Measurements from ENCODE around the gene HES5.
"Not testable (repeated sequence)": the region's sequence is repeated elsewhere in the genome, so short reads cannot be mapped to it uniquely, and the experiment has no call there.

Gene HES5, protein sequence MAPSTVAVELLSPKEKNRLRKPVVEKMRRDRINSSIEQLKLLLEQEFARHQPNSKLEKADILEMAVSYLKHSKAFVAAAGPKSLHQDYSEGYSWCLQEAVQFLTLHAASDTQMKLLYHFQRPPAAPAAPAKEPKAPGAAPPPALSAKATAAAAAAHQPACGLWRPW

DNA sequence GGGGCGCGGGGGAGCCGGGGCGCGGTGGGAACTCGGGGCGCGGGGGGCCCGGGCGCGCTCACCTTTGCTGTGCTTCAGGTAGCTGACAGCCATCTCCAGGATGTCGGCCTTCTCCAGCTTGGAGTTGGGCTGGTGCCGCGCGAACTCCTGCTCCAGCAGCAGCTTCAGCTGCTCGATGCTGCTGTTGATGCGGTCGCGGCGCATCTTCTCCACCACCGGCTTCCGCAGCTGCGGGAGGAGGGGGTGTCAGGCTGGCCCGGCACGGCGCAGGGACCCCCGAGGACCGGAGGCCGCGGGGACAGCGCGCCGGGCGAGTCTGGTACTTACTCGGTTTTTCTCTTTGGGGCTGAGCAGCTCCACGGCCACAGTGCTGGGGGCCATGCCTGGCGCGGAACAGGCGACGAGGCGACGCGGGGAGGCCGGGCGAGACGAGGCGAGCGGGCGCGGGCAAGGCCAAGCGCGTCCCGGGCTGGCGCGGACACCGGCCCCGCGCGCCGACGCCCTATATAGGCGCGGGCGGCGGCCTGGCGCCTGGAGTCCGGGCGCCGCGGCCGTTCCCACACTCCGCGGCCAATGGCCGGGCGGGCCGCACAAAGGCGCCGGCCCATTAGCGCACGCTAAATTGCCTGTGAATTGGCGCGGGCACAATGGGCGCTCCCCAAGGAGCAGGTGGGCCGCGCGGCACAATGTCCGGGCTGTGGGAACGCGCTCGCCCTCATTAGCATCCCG is at the start of gene HES5:
Gene HES5 (minus strand): TSS at position 480 of the 729 bp plus-strand sequence. CDS start 99 bp downstream, at position 381.
- DNase-seq = no peak

DNA sequence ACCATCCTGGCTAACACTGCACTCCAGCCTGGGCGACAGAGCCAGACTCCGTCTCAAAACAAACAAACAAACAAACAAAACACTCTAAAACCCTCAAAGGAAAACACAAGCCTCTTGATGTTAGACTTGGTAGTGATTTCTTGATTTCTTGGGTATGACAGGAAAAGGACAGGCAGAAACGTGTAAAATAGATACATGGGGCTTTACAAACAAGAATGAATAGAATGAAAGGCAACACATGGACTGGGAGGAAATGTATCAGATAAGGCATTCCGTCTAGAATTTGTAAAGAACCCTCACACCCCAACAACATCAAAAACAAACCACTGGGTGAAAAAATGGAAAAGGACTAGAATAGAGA is 48.7 kb upstream of the HES5 start:
- DNase-seq = no peak

DNA sequence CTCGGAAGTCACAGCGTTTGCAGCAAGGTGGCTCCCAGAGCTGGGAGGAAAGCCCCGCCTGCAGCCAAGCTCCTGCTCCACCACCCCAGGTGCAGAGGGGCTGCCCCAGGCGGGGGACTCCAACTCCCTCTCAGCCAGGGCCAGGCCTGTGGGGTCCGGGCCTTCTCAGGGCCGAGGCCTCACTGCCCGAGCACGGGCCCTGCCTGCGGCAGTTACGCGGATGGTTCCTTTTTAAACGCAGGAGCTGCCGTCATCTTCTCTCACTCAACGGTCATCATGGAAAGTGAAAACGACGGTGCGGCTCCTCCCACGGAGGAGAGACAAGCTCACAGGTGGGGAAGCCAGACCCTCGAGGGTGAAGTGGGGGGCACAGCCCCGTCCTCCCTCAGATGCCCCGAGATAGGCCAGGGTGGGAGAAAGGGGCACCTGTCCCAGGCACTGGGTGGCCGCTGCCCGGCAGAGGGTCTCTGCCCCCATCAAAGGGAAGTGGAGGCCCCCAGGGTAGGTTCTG is 47.6 kb upstream of the HES5 start:
- DNase-seq = peak; percentile 56

DNA sequence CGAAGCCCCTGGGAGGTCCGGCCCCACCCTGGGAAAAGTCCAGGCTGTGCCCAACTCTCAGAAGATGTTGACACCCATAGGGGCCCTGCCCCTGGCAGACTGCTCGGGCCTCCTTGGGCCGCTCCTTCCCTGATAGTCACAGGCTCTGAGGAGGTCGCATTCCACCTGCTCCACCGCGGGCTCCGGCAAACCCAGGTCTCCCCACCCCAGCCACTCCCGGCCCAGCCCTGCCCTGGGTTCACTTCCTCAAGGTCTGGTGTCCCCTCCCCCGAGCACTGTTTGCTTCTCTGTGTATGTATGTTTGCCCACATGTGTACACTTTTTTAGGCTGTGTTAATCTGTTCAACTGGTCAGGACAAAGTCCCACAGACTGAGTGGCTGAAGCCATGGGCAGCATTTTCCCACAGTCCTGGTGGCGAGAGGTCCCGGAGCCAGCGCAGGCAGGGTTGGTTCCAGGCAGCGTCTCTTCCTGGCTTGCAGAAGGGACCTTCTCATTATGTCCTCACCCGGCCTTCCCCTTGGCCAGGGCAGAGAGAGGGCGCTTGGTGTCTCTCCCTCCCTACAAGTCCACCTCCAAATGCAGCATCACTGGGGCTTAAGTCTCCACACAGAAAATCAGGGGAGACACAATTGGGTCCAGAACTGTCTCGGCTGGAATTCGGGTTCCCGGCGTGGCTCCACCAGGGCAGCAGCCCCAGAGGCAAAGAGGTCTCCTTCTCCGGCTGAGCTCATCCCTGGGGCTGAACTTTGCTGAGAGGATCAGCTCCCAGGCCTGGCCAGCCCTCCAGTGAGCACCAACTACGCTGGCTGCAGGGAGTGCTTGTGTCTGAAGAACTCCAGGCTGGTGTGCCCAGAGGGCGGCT is 46.0 kb upstream of the HES5 start:
- DNase-seq = no peak

DNA sequence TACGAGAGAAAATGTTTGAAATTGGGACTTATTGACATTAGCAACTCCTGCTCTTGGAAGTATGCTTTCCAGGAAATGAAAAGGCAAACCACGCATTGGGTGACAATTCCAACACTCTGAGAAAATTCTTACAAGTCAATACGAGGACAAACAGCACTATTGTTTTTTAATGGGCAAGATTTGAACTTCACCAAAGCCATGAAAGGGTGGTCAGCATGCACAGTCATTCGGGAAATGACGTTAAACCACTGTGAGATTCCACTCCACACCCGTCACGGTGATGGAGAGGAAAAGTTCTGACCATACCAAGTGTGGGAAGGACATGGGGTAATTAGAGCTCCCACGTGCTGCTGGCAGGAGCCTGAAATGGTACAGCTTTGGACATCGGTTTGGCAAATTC is 44.3 kb upstream of the HES5 start:
- DNase-seq = no peak

DNA sequence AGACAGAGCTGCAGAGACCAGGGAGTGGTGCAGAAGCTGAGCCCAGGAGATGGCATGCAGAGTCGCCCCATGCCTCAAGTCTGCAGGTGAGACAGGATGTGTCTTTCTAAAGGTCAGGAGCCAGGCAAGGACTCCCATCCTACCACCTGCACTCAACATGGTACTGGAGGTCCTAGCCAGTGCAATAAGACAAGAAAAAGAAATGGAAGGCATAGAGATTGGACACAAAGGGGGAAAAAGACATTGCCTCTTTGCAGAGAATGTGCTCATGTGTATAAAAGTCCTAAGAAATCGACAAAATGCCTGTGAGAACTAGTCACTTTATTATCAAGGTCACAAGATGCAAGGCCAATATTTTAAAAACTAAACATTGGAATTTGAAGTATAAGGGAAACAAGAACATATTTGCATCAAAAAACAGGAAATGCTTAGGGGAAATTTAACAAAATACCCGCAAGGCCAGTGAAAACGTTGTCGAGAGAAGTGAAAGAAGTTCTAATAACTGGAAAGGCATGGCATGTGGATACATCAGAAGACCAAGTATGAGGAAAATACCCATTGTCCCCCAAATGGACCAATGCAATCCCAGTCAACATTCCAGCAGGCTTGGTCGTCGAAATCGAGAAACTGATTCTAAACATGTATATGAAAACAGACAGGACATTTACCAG is 43.3 kb upstream of the HES5 start:
- DNase-seq = no peak

DNA sequence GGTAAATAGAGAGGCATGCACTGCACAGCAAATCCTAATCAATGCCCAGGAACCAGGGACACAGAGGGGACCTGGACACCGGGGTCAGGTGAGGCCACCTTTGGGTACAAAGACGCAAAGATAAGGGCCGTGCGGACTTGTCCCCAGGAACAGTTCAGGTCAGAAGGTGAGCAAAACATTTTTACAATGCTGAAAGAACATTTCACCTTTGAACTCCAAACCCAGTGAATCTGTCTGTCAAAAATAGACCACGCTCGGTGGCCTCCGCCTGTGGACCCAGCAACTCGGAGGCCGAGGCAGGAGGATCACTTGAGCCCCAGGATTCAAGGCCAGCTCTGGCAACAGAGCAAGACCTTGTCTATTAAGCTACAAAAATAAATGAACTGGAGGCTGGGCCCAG is 41.3 kb upstream of the HES5 start:
- DNase-seq = no peak

DNA sequence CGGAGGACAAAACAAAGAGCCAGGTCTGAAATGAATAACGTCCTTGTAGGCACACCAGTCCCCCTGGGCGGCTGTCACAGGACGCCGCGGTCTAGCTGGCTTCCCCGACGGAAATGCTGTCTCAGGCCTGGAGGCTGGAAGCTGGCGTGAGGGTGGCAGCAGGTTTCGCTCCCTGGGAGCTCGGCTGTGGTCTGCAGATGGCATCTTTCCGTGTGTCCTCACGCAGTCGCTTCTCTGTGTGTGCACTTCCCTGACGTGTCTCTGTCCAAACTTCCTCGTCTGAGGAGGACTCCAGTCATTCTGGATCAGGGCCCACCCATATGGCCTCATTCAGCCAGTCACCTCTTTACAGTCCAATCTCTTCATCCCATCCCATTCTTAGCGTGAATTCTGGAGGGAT is 40.3 kb upstream of the HES5 start:
- no peak for DNase-seq

DNA sequence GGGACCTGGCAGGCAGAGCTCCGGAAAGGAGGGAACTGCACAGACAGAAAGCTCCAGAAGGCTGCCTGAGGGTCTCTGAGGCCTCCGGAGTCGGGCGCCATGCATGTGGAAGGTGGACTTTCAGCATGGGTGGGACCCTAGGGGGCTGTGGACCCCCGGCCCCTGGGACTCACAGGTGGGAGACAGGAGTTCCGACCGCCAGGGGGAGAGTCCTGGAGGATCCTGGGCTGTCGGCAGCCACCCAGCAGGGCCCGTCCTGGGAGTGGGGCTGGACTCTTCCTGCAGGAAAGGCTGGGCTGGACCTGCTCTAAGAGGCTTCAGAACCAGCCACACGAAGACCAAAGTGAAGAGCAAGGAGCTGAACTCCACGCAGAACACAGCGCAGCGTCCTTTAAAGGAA is 39.6 kb upstream of the HES5 start:
- DNase-seq = not testable (repeated sequence)

DNA sequence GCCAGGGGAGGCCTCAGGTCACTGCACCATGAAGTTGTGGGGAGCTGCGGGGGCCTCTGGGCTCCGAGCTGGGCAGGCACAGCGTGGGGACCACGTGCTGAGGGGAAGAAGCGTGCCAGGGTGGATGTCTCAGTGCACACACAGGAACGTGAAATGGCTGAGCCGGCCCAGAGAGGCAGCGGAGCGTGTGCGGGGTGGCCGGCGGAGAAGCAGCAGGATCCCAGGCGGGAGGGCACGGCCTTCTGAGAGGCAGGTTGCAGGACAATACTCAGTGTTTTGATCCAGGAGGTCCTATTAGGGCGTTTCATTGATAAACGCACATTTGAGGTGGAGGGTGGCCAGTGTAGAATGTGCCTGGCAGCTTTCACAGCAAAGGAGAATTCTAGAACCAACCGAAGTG is 39.0 kb upstream of the HES5 start:
- DNase-seq = no peak

DNA sequence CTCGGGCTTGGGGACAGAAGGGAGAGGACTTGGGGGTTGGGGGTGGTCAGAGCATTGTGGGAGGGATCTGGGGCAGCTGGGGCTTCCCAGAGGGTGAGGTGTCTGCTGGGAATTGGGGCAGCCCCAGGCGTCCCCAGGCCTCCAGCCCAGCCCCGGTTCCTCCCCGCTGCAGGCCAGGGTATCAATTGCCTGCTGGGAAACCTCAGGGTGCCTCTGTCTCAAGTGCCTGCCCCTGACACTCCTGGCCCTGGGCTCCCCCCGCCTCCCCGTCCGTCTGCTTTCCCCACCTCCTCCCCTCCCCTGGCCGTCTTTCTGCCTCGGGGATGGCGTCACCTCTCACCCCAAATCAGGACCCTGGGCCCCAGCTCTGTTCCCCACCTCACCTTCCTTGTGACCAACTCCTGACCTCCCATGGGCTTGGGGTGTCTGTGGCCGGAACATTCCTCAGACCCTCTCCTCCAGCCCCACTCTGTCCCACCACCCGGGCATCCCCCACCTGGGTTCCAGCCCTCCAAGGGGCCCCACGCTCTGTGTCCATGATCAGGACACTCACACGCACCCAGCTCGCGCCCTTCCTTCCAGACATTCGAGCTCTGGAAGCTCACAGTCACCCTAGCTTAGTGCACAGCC is 38.2 kb upstream of the HES5 start:
- DNase-seq = not testable (repeated sequence)

DNA sequence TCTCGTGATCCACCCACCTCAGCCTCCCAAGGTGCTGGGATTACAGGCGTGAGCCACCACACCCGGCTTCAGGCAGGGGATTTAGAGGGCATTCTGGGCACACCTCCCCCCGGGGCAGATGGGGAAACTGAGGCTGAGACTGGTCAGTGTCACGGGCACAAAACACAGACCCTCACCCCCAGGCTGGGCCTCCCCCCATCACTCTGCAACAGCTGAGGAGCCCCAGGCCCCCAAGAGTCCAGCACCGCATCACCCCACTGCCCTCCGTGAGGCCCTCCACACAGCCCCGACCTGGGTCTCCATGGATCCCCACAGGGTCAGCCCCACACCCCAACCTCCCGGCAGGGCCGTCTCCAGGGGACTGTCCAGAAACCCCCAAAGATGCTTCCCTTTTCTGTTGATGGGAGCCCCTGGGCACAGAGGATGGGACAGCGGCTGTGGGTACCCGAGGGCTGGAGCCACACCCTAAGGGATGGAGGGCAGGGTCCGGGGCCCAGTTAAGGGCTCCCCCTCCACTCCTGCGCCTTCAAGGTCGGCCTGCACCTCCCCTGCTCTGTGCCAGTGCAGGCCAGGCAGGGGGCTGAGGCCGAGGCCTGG is 37.1 kb upstream of the HES5 start:
- DNase-seq = no peak

DNA sequence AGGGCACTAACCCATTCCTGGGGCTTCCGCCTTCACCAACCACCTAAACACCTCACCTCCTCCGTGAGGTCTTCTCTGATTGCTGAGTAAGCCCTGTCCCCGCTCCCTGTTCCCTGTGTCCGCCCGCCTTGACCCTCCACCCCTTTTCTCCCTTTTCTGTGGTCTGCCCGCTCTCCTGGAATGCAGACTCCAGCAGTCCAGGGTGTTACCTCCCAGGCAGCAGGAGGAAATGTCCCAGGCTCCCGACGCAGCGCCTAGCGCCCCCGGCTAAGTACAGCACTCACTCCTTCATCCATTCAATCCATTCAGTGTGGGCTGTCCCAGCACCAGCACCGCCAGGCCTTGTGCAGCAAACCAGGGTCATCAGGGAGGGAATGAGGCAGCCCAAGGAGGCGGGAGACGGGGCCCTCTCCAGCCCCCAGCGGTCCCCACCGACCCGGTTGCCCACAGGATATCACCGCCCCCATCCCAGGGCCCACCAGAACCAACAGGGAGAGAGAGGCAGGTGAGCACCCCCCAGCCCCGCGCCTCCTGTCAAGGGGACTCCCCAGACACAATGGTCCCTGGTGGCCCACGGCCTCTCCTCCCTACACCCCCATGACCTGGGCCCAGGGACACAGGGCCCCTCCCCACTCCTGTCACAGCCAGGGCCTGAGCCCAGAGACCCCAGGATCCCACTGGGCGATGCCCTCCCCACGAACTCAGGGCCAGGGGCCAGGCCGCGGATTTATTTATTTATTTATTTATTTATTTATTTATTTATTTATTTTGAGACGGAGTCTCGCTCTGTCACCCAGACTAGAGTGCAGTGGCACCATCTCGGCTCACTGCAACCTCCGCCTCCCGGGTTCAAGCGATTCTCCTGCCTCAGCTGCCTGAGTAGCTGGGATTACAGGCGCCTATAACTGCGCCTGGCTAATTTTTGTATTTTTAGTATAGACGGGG is 36.3 kb upstream of the HES5 start:
- DNase-seq = no peak

DNA sequence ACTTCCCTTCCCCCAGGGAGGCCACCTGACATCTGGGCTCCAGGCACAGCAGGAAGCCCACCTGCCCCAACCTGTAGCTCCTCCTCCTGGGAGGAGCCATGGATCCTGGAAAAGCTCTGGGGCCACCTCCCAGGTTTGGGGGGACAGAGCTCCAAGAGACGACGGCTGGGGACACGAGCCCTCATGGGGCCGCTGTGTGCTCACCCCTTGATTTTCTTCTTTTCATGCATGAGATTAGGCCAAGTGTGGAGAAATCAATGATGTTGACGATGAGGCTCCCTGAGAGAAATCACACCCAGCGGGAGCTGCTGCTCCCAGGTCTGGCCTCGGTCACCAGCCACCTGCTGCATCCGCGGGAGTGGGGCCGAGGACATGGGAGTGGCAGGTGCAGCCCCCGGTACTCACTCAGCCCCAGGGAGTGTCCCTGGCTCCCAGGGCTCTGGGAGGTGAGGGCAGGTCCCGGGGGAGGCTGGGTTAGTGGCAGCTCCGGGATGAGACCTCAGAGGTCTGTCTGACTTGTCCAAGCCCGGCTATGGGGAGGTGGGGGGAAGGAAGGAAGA is 34.8 kb upstream of the HES5 start:
- DNase-seq = no peak

DNA sequence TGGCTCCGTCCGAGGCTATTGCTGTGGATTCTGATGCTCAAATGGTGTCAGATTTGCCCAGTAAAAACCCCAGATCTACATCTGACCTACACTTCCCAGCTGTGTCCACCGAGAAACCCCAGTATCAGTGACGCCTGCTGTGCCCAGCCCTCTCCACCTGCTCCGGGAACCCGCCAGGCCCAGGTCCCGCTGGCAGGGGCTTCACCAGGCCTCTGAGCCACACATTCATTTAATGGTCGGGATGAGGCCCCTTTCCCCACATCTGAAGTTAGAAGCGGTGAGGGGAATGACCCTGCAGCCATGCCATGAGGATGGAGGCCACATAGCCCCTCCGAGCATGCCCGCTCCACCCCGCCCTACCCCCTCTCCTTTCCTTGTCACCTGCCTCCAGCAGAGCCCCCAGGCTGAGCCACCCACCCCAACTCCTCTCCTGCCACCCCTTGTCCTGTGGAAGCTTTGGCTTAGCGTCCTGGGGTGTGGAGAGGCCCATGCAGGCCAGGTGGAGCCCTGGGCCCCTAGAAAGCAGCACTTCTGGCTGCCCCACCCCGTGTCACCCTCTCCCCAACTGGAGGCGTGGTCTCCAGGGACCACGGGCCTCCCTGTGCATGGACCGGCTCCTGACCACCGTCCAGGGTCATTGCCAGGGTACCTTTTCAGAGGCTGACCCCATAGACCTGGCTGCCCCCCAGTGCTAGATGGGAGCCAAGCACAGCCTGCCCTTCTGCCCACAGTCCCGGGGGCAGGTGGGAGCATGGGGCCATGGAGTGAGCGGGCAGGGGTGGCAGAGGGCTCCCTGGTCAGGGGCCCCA is 34.1 kb upstream of the HES5 start:
- no peak for DNase-seq

DNA sequence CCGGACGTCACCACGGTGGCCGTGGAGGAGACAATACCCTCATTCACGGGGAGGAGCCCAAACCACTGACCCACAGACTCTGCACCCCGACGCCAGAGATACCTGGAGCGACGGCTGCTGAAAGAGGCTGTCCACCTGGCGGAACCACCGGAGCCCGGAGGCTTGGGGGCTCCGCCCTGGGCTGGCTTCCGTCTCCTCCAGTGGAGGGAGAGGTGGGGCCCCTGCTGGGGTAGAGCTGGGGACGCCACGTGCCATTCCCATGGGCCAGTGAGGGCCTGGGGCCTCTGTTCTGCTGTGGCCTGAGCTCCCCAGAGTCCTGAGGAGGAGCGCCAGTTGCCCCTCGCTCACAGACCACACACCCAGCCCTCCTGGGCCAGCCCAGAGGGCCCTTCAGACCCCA is 33.1 kb upstream of the HES5 start:
- DNase-seq = no peak

DNA sequence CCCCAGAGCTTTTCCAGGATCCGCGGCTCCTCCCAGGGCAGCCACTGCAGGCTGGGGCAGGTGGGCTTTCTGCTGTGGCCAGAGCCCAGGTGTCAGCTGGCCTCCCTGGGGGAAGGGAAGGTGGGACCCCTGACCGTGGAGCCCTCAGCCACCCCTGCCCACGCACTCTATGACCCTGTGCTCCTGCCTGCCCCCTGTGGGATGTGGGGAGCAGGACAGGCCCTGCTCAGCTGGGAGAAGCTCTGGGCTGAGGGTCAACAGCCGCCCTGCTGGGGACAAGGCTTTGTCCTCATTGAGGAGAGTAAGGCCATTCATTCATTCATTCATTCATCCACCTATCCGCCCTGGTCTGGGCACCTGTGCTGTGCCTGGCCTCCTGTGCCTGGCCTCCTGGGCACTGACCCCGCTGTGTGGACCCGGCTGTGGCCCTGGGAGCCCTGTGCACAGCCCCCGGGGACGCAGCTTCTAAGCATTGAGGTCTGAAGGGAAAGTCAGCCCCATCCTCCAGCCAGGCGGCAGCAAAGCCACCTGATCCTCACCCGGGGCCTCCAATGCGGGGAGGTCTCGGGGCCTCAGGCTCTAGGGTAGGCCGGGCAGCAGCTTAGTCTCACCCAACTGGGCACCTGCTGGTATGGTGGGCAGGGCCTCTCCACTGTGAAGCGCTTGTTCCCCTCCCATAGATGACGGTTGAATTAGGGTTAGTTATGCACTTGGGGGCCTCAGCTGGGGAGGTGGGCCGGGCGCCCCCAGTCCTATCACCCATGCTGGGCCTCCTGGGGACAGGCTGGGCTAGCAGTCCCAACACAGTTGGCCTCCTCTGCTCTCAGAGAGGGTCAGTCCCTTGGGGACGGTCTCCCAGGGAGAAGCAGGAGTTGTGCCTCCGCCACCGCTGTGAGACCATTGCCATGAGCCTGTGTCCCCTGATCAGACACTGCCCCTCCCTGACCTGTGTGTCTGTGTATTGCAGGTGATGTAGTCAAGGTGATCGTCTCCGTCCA is 32.1 kb upstream of the HES5 start:
- DNase-seq = no peak

DNA sequence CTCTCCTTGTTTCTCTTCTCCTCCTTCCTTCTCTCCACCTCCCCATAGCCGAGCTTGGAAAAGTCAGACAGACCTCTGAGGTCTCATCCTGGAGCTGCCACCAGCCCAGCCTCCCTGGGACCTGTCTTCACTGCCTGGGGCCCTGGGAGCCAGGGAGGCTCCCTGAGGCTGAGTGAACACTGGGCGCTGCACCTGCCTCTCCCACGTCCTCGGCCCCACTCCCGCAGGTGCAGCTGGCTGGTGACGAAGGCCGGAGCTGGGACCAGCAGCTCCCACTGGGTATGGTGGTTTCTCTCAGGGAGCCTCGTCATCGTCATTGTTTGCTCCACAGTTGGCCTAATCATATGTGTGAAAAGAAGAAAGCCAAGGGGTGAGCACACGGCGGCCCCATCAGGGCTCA is 31.4 kb upstream of the HES5 start:
- DNase-seq = no peak
